ENCODE data around the gene ARHGAP32. TPM values are rescaled to one million over a fixed set of nuclear protein-coding genes. Genes with fewer than 3 reads are reported as not detected.

ARHGAP32 gene
- total RNA-seq, 1 donor from 2014 or later: 21.4 TPM

DNA sequence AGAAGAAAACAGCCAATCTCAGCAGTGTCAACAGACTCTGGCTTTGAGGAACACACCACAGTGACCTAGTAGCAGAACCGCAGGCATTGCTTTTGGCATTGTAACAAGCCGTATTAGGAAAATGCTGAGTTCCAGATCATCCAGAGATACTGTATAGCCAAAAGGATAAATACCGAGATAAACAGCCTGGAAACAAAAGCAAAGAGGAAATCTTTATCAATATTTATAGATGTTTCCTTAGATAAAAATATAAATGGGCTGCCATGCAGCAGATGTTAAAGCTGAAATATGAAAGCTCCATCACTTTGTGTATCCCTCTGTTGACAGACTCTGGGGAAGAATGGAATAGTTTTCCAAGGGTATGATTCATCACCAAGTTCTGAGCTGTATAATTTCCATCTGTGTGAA, 150.5 kb downstream of the ARHGAP32 start:
- no peaks in the 10 kb centered on the region for H3K4me1 ChIP-seq
- H3K9ac ChIP-seq: no peak overlapping the region
- H3K27ac Mint-ChIP-seq: no peak overlapping the region
- no peak overlapping the region for H3K4me3 Mint-ChIP-seq
- no peak overlapping the region for H3K27ac ChIP-seq
- H3K4me3 ChIP-seq: no peak overlapping the region
- H3F3A ChIP-seq (ENCODE audit: low read depth): no peaks in the 10 kb centered on the region
- TF ChIP-seq EZH2 (IDR thresholded peaks at IDR 0.05): no peak
- no peak for TF ChIP-seq EZH2phosphoT487 (IDR thresholded peaks at IDR 0.05)
- TF ChIP-seq, protein P1, sequence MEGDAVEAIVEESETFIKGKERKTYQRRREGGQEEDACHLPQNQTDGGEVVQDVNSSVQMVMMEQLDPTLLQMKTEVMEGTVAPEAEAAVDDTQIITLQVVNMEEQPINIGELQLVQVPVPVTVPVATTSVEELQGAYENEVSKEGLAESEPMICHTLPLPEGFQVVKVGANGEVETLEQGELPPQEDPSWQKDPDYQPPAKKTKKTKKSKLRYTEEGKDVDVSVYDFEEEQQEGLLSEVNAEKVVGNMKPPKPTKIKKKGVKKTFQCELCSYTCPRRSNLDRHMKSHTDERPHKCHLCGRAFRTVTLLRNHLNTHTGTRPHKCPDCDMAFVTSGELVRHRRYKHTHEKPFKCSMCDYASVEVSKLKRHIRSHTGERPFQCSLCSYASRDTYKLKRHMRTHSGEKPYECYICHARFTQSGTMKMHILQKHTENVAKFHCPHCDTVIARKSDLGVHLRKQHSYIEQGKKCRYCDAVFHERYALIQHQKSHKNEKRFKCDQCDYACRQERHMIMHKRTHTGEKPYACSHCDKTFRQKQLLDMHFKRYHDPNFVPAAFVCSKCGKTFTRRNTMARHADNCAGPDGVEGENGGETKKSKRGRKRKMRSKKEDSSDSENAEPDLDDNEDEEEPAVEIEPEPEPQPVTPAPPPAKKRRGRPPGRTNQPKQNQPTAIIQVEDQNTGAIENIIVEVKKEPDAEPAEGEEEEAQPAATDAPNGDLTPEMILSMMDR (IDR thresholded peaks at IDR 0.05): no peak
- no peak overlapping the region for H3K4me2 ChIP-seq
- DNase-seq (ENCODE audit: low spot score): no peak
- H3K9me3 Mint-ChIP-seq: peaks cover 5% of the 10 kb centered on the region
- no peaks in the 10 kb centered on the region for H3K9me3 ChIP-seq (ENCODE audit: low read depth)
- H3K36me3 Mint-ChIP-seq: peaks cover 28% of the 10 kb centered on the region
- H3K4me1 Mint-ChIP-seq: no peaks in the 10 kb centered on the region
- no peaks in the 10 kb centered on the region for H4K20me1 ChIP-seq (ENCODE audit: low read depth)
- H2AFZ ChIP-seq (replicated peaks): no peak overlapping the region
- no peaks in the 10 kb centered on the region for H3K27me3 ChIP-seq
- no peaks in the 10 kb centered on the region for H3K27me3 Mint-ChIP-seq (ENCODE audit: insufficient read depth, low read depth)
- no peaks in the 10 kb centered on the region for H3K79me2 ChIP-seq (ENCODE audit: low read depth)
- H3K36me3 ChIP-seq: no peaks in the 10 kb centered on the region

DNA sequence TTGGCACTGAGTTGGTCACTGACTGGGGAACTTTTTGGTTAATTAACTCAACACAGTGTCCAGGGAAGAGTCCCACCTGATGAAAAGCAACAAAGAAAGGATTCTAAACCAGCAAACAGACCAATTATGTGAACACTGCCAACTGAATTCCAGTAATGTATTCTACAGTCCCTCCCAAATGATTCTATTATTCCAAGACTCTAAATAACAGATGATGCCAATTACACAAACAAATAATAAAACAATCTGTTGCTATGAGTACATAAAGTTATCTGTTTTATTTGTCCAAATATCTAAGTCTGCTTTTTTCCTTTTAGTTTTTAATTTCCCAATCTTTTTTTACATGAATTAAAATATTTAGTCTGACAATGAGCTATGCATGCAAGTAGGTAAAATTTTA, 151.2 kb downstream of the ARHGAP32 start:
- no peak for DNase-seq (ENCODE audit: low spot score)
- H3K27ac ChIP-seq: no peak overlapping the region
- Mint-ChIP-seq H3K27me3 (ENCODE audit: insufficient read depth, low read depth) (no peaks in the 10 kb centered on the region), H3K4me1 (no peaks in the 10 kb centered on the region), H3K4me3 (no peak overlapping the region), H3K27ac (no peak overlapping the region), H3K36me3 (peaks cover 28% of the 10 kb centered on the region), H3K9me3 (peaks cover 5% of the 10 kb centered on the region)
- H3K27me3 ChIP-seq: no peaks in the 10 kb centered on the region
- no peaks in the 10 kb centered on the region for H3K4me1 ChIP-seq
- no peak overlapping the region for H3K9ac ChIP-seq
- H3K36me3 ChIP-seq: no peaks in the 10 kb centered on the region
- H2AFZ ChIP-seq (replicated peaks): no peak overlapping the region
- no peak for TF ChIP-seq EZH2phosphoT487 (IDR thresholded peaks at IDR 0.05)
- TF ChIP-seq, protein P1 (IDR thresholded peaks at IDR 0.05): no peak
- no peak for TF ChIP-seq EZH2 (IDR thresholded peaks at IDR 0.05)
- H3K9me3 ChIP-seq (ENCODE audit: low read depth): no peaks in the 10 kb centered on the region
- H3F3A ChIP-seq (ENCODE audit: low read depth): no peaks in the 10 kb centered on the region
- H4K20me1 ChIP-seq (ENCODE audit: low read depth): no peaks in the 10 kb centered on the region
- no peak overlapping the region for H3K4me3 ChIP-seq
- no peaks in the 10 kb centered on the region for H3K79me2 ChIP-seq (ENCODE audit: low read depth)
- H3K4me2 ChIP-seq: no peak overlapping the region

DNA sequence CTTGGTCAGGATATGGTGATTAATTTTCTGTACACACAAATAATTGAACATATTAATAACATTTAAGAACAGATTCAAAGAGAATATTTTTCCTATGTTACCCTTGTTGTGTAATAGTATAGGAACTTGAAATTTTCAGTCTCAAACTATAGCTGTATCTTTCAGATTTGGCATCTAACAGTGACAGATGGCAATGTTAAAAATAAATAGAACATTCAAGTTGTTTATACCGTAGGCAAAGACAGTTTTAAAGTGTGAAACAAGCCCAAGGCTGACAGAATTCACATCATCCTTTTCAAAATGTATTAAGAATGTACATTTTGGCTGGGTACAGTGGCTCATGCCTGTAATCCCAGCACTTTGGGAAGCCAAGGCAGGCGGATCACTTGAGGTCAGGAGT, 156.9 kb downstream of the ARHGAP32 start:
- H4K20me1 ChIP-seq (ENCODE audit: low read depth): no peaks in the 10 kb centered on the region
- H3K4me1 ChIP-seq: no peaks in the 10 kb centered on the region
- no peaks in the 10 kb centered on the region for H3K9me3 ChIP-seq (ENCODE audit: low read depth)
- Mint-ChIP-seq H3K9me3 (peaks cover 15% of the 10 kb centered on the region), H3K27ac (no peak overlapping the region), H3K4me1 (no peaks in the 10 kb centered on the region), H3K27me3 (ENCODE audit: insufficient read depth, low read depth) (no peaks in the 10 kb centered on the region), H3K36me3 (peaks cover 34% of the 10 kb centered on the region), H3K4me3 (no peak overlapping the region)
- H3K4me3 ChIP-seq: no peak overlapping the region
- no peaks in the 10 kb centered on the region for H3K27me3 ChIP-seq
- no peak for DNase-seq (ENCODE audit: low spot score)
- H3K27ac ChIP-seq: no peak overlapping the region
- TF ChIP-seq, protein P1 (IDR thresholded peaks at IDR 0.05): no peak
- TF ChIP-seq EZH2 (IDR thresholded peaks at IDR 0.05): no peak
- TF ChIP-seq EZH2phosphoT487 (IDR thresholded peaks at IDR 0.05): no peak
- H3K79me2 ChIP-seq (ENCODE audit: low read depth): no peaks in the 10 kb centered on the region
- H2AFZ ChIP-seq (replicated peaks): no peak overlapping the region
- H3K36me3 ChIP-seq: peaks cover 5% of the 10 kb centered on the region
- H3K4me2 ChIP-seq: no peak overlapping the region
- H3K9ac ChIP-seq: no peak overlapping the region
- H3F3A ChIP-seq (ENCODE audit: low read depth): no peaks in the 10 kb centered on the region
